K562 (cell line): Measurements from ENCODE around the gene COL4A2. TPM values are rescaled to one million over a fixed set of nuclear protein-coding genes. Genes with fewer than 3 reads are reported as not detected.
A peak's percentile ranks its signal among the peaks of the same experiment; 100 is the strongest.

Source experiments
- BRF1 ChIP-seq: IDR thresholded peaks from 3 replicates; pipeline ENCODE4 v1.6.1; 2011; ENCODE audit warnings: borderline replicate concordance, mild to moderate bottlenecking; ENCODE audit not compliant: insufficient read length; ENCODE audit errors: extremely low read depth
- DDX20 ChIP-seq: fragments of 450-650 bp; IDR thresholded peaks from 2 replicates; pipeline ENCODE4 v1.6.1; 2016; ENCODE audit warnings: missing genetic modification characterization, low read depth, mild to moderate bottlenecking, missing compliant biosample characterization, moderate library complexity
- DLX4 ChIP-seq: fragments of 250-450 bp; sonication (Bioruptor Pico); IDR thresholded peaks from 2 replicates; pipeline ENCODE4 v1.6.1; 2021; ENCODE audit warnings: mild to moderate bottlenecking
- L3MBTL2 ChIP-seq: fragments of 450-650 bp; IDR thresholded peaks from 2 replicates; pipeline ENCODE4 v1.6.1; 2016; ENCODE audit warnings: mild to moderate bottlenecking, moderate library complexity
- MYNN ChIP-seq, 2 experiments: sonication (generic); formaldehyde crosslinking in 1 of 2; IDR thresholded peaks; 2 replicates each; pipeline versions ENCODE4 v1.5.0 to v1.6.1; 2016 to 2020; ENCODE audit warnings: antibody characterized with exemption in 1 of 2, missing genetic modification reagents in 1 of 2
- RB1 ChIP-seq: fragments of 450-650 bp; IDR thresholded peaks from 2 replicates; pipeline ENCODE4 v1.6.1; 2017; ENCODE audit warnings: low read depth, mild to moderate bottlenecking
- SLC30A9 ChIP-seq: fragments of 250-450 bp; sonication (Bioruptor Pico); IDR thresholded peaks from 2 replicates; pipeline ENCODE4 v1.8.0; 2022; ENCODE audit warnings: mild to moderate bottlenecking, moderate library complexity
- SUPT5H ChIP-seq: fragments of 450-650 bp; IDR thresholded peaks from 2 replicates; pipeline ENCODE4 v1.6.1; 2016
- TOE1 ChIP-seq, 2 experiments: fragments of 450-650 bp in 1 of 2; sonication (generic) in 1 of 2; formaldehyde crosslinking in 1 of 2; IDR thresholded peaks; 2 replicates each; pipeline versions ENCODE4 v1.7.1 to v1.8.0; 2016 to 2022; ENCODE audit warnings: borderline replicate concordance in 2 of 2, mild to moderate bottlenecking in 2 of 2, antibody characterized with exemption in 1 of 2, inconsistent platforms in 1 of 2, low read depth in 1 of 2, missing genetic modification reagents in 1 of 2, moderate library complexity in 1 of 2
- TSC22D4 ChIP-seq: fragments of 450-650 bp; IDR thresholded peaks from 2 replicates; pipeline ENCODE4 v1.6.1; 2016; ENCODE audit warnings: missing genetic modification characterization, missing biosample characterization, control low read depth
- UBTF ChIP-seq, 2 experiments: IDR thresholded peaks; 2 replicates each; pipeline ENCODE4 v1.6.1; 2012; ENCODE audit warnings: improper control_type of control experiment in 2 of 2, low read depth in 2 of 2, low read length in 2 of 2, borderline replicate concordance in 1 of 2
- ZBTB11 ChIP-seq, 3 experiments: fragments of 200-800 bp in 1 of 3; fragments of 250-450 bp in 1 of 3; fragments of 450-650 bp in 1 of 3; sonication (Bioruptor Pico) in 1 of 3; sonication (Bioruptor generic) in 1 of 3; formaldehyde crosslinking in 1 of 3; IDR thresholded peaks; 2 replicates each; pipeline versions ENCODE4 v1.6.1 to v1.8.0; 2016 to 2022; ENCODE audit warnings: mild to moderate bottlenecking in 2 of 3, missing genetic modification characterization in 2 of 3, missing compliant biosample characterization in 1 of 3, moderate library complexity in 1 of 3
- ZNF41 ChIP-seq: fragments of 250-450 bp; sonication (Bioruptor Pico); conservative IDR thresholded peaks from 2 replicates; pipeline ENCODE4 v1.4.0; 2020; ENCODE audit warnings: mild to moderate bottlenecking
- polyA plus RNA-seq, 8 experiments: library from polyadenylated mRNA; depleted of rRNA in 4 of 8; stranded (reverse) in 5 of 8; unstranded in 3 of 8; fragments of >200 nt; fragmentation: Nextera tagmentation in 2 of 8; fragmentation: Illumina TruSeq in 1 of 8; extraction: Ambion mirVana in 2 of 8; extraction: Trizol in 1 of 8; gene quantifications; 2 replicates each; pipeline versions ENCODE4 v1.2.1 to v1.2.3, GENCODE V29; 2011 to 2014; ENCODE audit warnings: inconsistent platforms in 1 of 8, missing spikeins in 1 of 8
- total RNA-seq, 7 experiments: library from RNA; depleted of rRNA in 6 of 7; stranded (reverse); fragments of >200 nt in 6 of 7; fragmentation: Illumina TruSeq in 2 of 7; extraction: Trizol in 2 of 7; gene quantifications; 2 replicates each; pipeline versions ENCODE4 v1.2.1 to v1.2.3, GENCODE V29; 2011 to 2021; ENCODE audit warnings: low replicate concordance in 1 of 7
- TF ChIP-seq, protein P1 (sequence below): sonication (generic); formaldehyde crosslinking; IDR thresholded peaks from 2 replicates; pipeline ENCODE4 v1.8.0; 2022; ENCODE audit warnings: mild to moderate bottlenecking, low read depth, missing genetic modification reagents
- TF ChIP-seq, protein P2 (sequence below): fragments of 250-450 bp; sonication (Bioruptor Pico); IDR thresholded peaks from 2 replicates; pipeline ENCODE4 v1.8.0; 2022; ENCODE audit warnings: moderate library complexity, mild to moderate bottlenecking, inconsistent platforms

COL4A2 gene
- total and polyA plus RNA-seq, 9 of the 15 experiments (the other 6 are each of a cell fraction or from before 2014, with no cell fraction given) = 0.13 to 15.2 (median 8.1) TPM

DNA sequence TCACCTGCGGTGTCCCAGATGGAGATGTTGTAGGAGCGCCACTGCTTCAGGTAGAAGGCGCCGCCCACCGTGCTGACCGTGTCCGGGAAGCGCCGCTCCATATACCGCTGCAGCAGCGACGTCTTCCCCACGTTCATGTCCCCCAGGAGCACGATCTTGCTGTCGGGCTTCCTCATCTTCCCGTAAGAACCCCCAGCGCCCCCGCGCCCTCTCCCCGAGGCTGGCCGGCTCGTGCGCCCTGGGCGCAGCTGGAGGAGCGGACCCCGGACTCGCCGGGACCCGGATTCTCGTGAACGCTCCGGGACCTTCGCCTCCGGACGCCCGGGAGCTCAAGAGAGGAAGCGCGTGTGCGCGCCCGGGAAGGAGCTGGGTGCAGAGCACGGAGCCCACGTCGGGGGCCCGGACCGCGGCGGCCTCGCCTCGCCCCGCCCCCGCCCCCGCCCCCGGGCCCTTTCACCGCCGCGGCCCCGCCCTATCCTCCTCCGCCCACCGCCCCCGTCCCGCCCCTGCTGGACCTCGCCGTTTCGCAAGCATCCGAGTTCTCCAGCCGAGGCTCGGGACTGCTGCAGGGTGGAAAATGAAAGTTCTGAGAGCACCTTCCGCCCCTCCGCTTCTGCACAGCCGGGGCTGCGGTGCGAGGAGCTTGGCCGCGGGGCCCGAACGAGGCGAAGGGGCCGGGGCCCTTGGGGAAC lies 254.4 kb downstream of the COL4A2 start, which contains the start of gene RAB20 (continued):
- no peak for TF ChIP-seq ZNF41 (CRISPR knock-in tag)
- TF ChIP-seq SUPT5H = no peak
- 0 out of 2 replicates have a peak, but pooled peaks have one; percentile 13 for TF ChIP-seq RB1
- no peak for TF ChIP-seq TSC22D4 (tag)
- TF ChIP-seq, protein P1, sequence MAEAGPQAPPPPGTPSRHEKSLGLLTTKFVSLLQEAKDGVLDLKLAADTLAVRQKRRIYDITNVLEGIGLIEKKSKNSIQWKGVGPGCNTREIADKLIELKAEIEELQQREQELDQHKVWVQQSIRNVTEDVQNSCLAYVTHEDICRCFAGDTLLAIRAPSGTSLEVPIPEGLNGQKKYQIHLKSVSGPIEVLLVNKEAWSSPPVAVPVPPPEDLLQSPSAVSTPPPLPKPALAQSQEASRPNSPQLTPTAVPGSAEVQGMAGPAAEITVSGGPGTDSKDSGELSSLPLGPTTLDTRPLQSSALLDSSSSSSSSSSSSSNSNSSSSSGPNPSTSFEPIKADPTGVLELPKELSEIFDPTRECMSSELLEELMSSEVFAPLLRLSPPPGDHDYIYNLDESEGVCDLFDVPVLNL (CRISPR knock-in tag) = no peak
- no peak for TF ChIP-seq MYNN (IDR thresholded peaks at IDR 0.05)
- TF ChIP-seq MYNN (CRISPR knock-in tag; IDR thresholded peaks at IDR 0.05) = no peak
- TF ChIP-seq ZBTB11 (CRISPR knock-in tag; IDR thresholded peaks at IDR 0.05) = no peak
- TF ChIP-seq, protein P2, sequence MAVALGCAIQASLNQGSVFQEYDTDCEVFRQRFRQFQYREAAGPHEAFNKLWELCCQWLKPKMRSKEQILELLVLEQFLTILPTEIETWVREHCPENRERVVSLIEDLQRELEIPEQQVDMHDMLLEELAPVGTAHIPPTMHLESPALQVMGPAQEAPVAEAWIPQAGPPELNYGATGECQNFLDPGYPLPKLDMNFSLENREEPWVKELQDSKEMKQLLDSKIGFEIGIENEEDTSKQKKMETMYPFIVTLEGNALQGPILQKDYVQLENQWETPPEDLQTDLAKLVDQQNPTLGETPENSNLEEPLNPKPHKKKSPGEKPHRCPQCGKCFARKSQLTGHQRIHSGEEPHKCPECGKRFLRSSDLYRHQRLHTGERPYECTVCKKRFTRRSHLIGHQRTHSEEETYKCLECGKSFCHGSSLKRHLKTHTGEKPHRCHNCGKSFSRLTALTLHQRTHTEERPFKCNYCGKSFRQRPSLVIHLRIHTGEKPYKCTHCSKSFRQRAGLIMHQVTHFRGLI (CRISPR knock-in tag) = no peak
- peak; percentile 62; the same call in 1 of the 2 replicates for TF ChIP-seq L3MBTL2
- no peak for TF ChIP-seq TOE1 (IDR thresholded peaks at IDR 0.05; ENCODE audit: borderline replicate concordance)
- no peak for TF ChIP-seq TOE1 (CRISPR knock-in tag; IDR thresholded peaks at IDR 0.05; ENCODE audit: borderline replicate concordance, low read depth)
- TF ChIP-seq SLC30A9 = no peak
- no peak for TF ChIP-seq BRF1
- 0 out of 4 replicates have a peak, but pooled peaks of 1 of the 2 experiments have one; percentile 30 for TF ChIP-seq UBTF (IDR thresholded peaks at IDR 0.05; ENCODE audit: borderline replicate concordance in 1 of 2, low read depth in 2 of 2, low read length in 2 of 2)
- TF ChIP-seq DDX20 = no peak
- no peak for TF ChIP-seq DLX4
